NCI-H345 (cell line): ENCODE results near the gene ADK.
"Not testable (repeated sequence)": the region's sequence is repeated elsewhere in the genome, so short reads cannot be mapped to it uniquely, and the experiment has no call there.

ENCODE experiments used
- DNase-seq: peaks from one replicate; lab custom pipeline; 2025; lab: John Stamatoyannopoulos, UW

Gene ADK

DNA sequence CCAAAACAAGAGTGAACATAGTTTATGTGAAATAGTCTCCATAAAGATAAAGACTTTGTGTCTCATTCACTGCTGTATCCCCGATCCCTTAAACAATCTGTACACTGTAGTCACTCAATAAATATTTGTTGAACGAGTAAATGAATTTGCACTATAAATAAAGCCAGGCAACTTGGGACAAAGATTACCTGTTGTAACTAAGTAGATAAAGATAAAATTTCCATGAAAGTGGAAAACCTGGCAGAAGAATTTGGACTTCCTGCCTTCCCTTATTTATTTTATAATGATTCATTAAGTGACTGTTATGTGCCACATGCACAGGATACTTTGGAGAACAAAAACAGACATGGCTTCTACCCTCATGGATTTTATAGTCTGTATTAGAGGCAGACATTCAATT lies 397.7 kb downstream of the ADK start:
- DNase-seq = no peak

DNA sequence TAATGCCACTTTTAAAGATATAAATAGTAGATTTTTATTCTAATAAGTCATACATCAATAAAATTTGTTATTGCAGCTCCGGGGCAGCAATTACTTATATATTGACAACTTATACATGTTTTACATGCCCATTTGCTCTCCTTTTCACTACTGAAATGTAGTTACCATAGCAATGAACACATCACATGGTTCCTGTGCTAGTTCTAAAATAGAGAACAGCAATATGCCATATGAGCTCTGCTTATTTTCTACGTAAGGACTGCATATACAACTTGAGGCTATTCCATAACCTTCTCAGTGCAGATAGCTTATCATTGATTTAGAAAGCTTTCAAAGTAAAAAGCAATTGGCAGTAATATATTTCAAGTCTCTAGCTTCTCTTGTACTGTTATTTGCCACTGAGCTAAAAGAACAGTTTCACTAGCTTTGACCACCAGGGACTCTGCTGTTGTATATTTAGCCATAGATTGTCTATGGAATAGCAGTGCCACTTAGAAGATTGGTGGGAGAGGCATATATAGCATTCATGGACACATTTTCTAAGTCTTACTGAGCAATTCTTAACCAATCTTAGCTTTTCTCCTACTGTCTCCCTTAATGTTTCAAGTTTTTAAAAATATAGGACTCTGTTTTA lies 405.2 kb downstream of the ADK start:
- no peak for DNase-seq

DNA sequence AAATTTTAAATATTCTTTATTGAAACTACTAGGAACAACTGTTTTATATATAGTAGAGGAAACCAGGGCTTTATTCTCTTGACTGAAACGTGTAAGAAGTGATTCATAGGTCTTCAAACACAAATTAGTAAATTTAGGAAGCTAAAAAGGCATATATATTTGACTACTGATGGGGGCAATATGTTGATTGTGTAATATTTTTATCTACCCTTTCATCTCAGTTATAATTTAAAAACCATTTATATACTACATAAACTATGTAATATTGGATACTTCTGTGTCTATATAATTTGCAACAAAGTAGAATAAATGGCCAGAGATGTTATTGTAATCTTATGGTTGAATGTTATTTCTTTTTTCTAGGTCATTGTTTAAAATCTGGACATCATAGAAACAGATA lies 406.1 kb downstream of the ADK start:
- no peak for DNase-seq

DNA sequence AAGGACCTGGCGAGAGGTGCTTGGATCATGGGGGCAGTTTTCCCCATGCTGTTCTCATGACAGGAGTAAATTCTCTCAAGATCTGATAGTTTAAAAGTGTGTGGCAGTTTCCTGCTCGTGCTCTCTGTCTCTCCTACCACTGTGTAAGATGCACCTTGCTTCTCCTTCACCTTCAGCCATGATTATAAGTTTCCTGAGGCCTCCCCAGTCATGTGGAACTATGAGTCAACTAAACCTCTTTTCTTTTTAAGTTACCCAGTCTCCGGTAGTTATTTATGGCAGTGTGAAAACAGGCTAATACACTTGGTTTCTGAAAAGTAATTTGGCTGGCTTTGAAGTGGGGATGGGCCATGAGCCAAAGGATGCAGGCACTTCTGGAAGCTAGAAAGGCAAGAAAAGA lies 407.4 kb downstream of the ADK start:
- DNase-seq = no peak

DNA sequence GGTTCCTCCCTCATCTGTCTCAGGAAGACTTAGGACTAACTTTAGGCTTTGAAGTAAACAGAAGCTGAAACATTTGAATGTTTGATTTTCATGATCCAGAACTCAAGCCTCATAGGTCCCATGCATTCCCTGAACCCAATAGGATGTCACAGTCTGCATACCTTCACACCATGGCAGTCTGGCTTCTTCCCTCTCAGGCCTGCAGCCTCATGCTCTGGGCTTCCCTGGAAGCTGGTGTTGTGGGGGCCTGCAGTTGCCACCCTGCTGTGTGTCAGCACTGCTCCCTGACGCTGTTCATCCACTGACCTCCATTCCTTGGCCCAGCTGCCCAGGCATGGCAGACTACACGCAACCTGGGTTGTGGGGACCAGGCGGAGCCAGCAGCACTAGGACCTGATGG lies 407.9 kb downstream of the ADK start:
- DNase-seq = no peak

DNA sequence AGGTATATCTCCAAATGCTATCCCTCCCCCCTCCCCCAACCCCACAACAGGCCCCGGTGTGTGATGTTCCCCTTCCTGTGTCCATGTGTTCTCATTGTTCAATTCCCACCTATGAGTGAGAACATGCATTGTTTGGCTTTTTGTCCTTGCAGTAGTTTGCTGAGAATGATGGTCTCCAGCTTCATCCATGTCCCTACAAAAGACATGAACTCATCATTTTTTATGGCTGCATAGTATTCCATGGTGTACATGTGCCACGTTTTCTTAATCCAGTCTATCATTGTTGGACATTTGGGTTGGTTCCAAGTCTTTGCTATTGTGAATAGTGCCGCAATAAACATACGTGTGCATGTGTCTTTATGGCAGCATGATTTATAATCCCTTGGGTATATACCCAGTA lies 417.9 kb downstream of the ADK start:
- not testable (repeated sequence) for DNase-seq

DNA sequence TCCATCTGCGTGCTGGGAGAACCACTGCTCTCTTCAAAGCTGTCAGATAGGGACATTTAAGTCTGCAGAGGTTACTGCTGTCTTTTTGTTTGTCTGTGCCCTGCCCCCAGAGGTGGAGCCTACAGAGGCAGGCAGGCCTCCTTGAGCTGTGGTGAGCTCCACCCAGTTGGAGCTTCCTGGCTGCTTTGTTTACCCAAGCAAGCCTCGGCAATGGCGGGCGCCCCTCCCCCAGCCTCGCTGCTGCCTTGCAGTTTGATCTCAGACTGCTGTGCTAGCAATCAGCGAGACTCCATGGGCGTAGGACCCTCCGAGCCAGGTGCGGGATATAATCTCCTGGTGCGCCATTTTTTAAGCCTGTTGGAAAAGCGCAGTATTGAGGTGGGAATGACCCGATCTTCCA lies 422.5 kb downstream of the ADK start:
- not testable (repeated sequence) for DNase-seq

DNA sequence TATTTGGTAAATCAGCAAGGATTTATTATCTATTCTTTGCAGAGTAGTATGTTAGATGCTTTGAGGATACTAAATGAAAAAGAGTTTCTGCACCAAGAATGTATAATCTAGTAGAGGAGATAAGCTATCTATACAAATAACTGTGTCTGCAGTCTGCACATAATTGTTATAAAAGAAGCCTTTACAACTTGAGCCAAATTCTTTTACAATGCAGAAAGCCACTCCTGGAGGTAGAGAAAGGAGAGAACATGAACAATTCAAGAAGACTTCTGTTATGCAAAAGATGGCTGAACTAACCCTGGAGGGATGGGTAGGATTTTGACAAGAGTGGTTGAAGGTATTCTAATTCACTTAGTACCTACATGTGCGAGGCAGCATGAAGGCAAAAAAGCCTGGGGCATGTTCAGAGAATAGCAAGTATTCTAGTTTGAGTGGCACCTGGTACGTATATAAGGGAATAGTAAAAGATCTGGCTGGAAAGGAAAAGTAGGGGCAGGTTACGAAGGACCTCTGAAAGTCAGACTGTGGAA lies 424.2 kb downstream of the ADK start:
- no peak for DNase-seq

DNA sequence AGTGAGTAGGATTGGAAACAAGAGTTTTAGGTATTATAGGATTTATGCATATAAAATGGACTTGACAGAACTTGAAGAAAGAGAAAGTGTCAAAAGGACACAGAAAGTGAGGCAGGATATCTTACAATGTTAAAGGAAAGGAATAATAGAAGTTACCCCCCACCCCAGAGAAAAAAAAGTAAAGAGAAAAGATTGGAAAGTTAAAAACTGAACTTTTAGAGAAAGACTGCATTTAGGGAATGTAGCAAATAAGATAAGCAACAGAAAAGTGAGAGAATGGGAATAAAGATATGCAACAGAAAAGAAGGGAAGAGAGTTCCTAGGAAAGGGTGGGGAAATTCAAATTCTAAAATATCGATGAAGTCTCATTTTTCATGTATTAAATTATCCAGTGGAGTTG lies 424.9 kb downstream of the ADK start:
- no peak for DNase-seq

DNA sequence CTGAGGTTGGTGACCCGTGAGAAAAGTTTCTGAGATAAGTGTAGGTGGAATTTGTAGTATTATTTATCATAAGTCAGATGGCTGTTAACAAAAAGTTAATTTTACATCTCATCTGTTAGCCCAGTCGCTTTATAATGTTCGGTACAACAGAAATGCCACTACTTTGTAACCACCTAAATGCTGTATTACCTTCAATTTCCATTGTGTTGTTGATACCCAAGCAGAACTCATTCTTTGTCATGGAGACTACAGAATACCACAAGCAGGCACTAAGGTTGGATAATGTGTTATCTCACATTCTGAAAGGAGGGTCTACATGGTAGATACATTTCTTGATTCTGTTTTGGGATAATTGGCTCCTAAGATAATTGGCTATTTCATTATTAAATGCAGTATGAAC lies 425.6 kb downstream of the ADK start:
- no peak for DNase-seq

DNA sequence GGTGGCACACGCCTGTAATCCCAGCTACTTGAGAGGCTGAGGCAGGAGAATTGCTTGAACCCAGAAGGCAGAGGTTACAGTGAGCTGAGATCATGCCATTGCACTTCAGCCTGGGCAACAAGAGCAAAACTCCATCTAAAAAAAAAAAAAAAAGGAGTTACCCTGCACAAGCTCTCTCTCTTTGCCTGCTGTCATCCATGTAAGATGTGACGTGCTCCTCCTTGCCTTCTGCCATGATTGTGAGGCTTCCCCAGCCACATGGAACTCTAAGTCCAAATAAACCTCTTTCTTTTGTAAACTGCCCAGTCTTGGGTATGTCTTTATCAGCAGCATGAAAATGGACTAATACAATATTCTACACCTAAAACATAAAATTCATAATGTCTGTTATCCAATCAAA lies 429.4 kb downstream of the ADK start:
- not testable (repeated sequence) for DNase-seq

DNA sequence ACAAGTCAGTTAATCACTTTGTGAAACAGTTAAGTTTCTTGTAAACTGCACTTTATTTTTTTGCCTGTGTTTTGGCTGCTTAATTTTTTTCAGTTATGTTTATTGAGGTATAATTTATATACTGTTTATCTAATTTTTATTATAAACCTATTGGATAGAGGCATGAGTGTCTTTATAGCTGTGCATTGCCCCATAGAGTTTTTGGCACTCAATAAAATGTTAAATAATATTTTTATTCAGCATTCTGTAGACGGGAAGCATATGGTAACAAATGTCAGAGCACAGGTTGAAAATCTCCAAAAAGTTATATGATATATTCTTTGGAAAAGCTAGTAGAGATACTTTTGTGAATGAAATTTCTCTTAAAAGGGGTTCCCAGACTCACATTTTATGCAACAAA lies 431.5 kb downstream of the ADK start:
- DNase-seq = no peak

DNA sequence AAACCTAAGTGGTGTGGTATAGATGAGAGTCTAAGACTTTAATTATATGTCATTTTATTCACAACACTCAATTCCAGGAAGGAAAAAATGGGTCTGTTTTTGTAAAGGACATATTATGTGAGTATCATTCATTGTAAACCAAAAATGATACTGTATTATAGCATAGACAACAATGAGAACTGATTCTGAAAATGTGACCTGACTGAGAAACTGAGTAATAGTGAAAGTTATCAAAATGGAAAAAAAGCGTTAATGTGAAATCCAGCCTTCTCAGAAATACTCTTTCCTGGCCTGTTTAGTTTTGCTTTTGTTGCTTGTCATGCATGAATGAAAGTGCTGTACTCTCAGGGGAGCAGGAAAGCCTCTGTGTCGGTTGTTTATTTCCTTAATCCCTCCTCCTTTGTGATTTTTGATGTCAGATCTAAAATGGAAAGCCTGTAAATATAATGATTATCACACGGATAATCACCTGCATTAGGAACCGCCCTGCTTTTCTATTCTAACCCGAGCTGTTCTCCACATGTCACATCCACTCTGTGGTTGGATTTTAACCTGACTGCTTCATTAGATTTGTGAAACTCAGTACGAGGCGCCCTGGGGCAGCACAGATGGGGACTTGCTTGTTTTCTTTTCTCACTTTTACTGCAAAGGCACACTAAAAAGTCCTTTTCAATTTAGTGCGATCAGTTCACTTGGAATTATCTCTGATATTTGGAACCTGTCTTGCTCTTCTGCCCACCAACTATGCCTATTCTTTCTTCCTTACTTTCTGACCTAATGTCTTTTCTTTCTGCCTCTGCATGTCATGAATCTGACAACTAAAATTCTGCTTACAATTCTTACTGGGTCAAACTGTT lies 434.4 kb downstream of the ADK start:
- peak; percentile 64 for DNase-seq

DNA sequence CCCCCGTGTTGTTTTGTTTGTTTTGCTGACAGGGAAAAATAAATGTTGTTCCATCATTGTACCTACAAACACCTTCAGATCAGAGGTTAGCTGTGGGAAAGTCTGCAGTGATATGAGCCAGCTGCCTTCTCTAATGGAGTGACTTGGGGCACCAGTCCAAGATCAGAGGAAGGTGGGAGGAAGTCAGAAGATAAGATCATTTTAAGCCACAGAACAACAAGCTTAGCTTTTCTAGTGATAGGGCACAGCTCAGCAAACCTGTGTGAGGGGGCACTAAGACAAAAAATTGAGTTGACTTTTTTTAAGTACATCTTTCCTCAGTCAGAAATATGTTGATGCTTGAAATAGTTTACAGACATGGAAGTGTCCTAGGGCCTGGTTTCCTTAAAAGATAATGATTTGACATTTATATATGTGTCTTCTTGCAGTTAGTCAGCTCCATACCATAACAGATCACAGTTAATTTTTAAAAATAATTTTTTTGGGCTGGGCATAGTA lies 435.1 kb downstream of the ADK start:
- DNase-seq = no peak

DNA sequence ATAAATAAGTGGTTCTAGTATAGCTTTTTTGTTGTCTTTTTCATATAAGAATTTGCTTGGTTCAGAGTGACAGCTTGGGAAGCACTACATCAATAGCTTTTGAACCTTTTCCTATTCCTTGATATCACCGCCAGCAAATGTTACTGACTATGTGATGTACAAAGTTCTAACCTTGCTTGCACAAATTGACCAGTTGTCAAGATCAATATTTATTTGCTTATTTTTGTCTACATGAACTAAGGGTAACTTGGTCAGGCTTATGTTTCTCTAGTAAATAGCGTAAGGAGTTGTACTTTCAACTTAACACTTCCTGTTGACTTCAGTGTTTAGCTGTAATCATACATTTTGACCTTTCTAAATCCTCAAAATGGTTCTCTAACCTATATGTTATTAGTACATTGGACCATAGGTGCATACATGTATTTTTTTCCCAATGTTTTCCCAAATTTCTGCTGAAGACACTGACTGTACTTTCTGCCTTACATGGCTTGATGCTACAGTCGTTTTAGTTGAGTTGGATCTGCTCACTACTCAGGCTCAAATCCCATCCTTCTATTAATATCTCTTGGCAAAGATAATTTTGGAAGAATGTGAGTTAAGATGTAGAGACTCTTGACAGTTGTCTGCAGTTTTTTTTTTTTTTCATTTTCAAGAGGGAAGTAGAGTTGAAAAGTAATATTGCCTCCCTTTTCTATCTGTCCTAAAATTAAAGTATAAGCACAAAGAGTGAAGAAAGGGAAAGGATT lies 436.3 kb downstream of the ADK start:
- no peak for DNase-seq

DNA sequence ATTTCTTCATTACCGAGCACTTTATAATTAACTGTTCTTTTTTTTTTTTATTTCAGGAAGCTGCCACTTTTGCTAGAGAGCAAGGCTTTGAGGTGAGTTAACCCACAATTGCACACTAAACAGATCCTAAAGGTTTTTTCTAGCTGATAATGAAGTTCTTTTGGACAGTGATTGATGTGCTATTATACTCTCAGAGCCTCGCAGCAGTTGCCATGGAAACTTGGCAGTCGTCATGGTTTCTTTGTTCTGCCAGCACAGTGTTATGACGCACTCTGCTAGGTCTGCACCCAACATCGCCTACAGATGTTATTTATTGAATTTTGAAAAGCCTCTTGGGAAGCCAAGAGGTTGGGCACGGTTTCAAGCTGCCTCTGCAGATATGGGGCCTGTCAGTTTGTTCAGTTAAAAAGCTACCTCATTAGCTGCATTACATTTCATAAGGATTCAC lies 438.2 kb downstream of the ADK start:
- DNase-seq = peak; percentile 94

DNA sequence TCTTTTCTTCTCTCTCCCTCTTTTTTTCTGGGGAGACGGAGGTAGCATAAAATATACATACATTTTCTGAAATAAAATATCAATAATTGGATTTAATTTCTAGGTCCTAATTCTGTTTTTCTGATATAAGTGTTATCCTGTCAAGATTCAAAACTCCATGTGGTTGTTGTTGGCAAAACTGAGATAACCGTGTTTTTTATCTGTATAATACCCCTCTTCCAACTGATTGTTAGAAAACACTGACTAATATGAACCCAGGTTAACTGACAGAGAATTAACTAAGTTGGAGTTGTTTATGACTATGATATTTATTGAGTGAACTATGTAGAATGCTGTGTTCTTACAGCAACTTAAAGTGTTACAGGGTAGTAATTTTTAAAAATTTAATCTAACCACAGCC lies 438.8 kb downstream of the ADK start:
- DNase-seq = no peak

DNA sequence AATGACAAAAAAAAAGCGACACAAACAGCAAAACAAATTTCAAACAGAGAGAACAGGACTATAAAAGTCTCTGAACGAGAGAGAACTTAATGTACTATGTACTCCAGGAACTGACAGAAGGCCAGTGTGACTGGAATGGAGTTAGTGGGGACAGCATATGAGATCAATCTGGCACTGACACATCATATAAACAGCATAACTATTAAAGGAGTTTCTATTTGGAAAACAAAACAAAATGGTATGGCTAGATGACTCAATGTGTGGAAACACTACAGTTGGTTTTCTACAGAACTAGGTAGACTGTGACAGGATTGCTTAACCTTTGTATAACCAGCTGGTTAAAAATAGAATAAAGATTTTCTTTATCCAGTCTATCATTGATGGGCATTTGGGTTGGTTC lies 442.4 kb downstream of the ADK start:
- DNase-seq = no peak

DNA sequence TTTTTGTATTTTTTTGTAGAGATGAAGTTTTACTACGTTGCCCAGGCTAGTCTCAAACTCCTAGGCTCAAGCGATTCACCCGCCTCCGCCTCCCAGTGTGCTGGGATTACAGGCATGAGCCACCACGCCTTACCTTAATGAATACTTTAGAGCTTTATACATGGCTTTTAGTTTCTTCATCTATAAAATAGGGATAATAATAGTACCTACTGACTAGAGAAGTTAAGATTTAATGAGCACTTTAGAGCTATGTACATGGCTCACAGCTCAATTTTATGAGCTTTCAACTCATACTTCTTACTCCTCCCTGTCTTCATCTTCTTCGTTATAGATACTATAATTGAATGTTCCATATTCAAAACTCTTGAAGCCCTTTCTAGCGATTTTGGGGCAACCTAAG lies 445.7 kb downstream of the ADK start:
- no peak for DNase-seq

DNA sequence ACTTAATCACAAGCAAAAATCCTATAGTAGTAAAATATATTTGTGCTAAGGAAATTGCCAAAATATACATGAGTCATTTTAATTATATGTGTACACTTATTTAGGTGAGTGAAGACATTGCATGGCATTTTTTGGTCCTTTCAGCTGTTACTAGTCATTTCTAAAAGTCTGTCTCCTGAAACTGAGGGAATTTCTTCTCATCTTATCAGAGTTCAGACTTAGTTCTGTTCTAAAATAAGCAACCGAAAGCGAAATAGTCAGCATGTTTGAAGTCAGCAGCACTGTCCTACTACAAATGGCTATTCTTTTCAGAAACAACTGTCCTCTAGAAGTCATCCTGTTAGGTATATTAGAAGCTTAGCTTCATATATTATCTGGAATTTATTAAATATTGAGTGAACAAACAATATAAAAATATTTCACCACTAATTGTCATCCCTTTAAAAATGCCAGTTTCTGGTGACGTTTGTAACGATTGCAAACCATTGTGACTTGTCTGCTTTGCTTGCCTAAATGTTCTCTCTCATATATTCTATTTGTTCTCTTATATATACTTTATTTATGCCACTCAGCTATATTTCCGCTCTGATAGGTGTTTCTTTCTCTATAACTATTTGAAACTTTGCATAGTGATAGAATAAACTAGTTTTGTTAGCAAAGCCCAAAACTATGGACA lies 448.0 kb downstream of the ADK start:
- no peak for DNase-seq

DNA sequence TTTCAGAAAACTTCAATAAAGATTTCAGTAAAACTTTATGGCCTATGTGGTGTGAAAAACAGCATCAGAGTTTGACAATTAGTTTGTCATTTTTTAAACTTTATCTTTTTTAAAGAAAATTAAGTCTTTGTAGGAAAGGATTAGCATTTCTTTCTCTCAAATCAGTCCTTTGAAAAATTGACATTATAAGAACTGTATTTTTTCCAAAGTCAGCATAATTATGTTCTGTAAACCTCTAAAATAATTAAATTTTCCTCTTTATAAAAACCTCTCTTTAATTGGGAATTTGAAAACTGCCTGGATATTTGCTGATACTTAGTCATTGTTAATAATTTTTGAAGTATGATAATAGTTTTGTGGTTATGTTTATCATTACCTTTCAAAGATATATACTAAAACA lies 448.7 kb downstream of the ADK start:
- DNase-seq = no peak

DNA sequence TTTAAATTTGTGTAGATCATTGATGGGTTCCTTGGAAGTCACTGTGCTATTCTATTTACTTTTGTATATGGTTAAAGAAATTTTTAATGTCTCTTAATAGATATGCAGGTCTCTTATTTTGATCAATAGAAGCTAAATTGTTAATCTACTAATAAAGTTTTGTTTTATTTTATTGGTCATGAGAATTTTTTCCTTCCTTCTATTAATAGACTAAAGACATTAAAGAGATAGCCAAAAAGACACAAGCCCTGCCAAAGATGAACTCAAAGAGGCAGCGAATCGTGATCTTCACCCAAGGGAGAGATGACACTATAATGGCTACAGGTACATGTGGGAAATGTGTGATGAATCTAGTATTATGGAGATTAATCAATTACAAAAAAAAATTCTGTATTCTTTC lies 449.1 kb downstream of the ADK start:
- no peak for DNase-seq
